Measurements from ENCODE around the gene DCANP1. TPM values are rescaled to one million over a fixed set of nuclear protein-coding genes. Genes with fewer than 3 reads are reported as not detected.
"Not testable (repeated sequence)": the region's sequence is repeated elsewhere in the genome, so short reads cannot be mapped to it uniquely, and the experiment has no call there.

Gene DCANP1
- total and polyA plus RNA-seq, 2 of the 13 experiments (the other 11 are each of a cell fraction or from before 2014, with no cell fraction given), result not detected

DNA sequence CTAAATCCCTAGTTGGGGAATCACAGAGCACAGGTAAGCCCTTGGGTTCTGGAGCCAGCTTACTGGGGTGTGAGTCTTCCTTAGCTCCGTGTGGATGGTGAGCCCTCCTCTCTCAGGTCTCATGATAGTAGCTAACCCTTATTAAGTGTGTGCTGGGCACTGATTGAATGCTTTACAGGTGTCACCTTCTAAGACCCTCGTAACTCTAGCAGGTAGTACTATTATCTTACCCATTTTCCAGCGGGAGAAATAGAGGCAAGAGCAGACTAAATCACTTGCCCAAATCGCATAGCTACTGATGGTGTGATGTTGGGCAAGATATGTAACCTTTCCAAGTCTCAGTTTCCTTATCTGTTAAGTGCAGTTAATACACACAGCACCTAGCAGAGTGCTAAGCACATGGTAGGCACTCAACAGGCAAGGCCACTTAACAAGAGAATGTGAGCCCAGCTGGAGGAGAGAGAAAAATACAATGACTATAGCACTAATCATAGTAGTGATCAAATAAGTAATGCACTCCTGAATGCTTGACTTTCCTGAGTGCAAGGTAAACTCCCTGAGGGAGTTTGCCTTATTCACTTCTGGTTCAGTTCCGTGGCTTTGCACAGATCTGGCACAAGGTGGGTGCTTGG, at the start of gene DCANP1 (continued):
- TF ChIP-seq ZSCAN12 (CRISPR knock-in tag; IDR thresholded peaks at IDR 0.05) (no peak), ZNF878 (CRISPR knock-in tag; IDR thresholded peaks at IDR 0.05) (no peak), CHD4 (IDR thresholded peaks at IDR 0.05; ENCODE audit: borderline replicate concordance, low read length) (no peak), JUN (CRISPR knock-in tag; IDR thresholded peaks at IDR 0.05) (no peak), ZNF563 (CRISPR knock-in tag; IDR thresholded peaks at IDR 0.05) (no peak), PCBP2 (optimal IDR thresholded peaks at IDR 0.05; ENCODE audit: low read depth, low read length, poor library complexity, severe bottlenecking) (no peak), MED13 (CRISPR knock-in tag; IDR thresholded peaks at IDR 0.05) (no peak)
- TF ChIP-seq, protein P1, sequence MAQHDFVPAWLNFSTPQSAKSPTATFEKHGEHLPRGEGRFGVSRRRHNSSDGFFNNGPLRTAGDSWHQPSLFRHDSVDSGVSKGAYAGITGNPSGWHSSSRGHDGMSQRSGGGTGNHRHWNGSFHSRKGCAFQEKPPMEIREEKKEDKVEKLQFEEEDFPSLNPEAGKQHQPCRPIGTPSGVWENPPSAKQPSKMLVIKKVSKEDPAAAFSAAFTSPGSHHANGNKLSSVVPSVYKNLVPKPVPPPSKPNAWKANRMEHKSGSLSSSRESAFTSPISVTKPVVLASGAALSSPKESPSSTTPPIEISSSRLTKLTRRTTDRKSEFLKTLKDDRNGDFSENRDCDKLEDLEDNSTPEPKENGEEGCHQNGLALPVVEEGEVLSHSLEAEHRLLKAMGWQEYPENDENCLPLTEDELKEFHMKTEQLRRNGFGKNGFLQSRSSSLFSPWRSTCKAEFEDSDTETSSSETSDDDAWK (CRISPR knock-in tag; IDR thresholded peaks at IDR 0.05), result no peak

DNA sequence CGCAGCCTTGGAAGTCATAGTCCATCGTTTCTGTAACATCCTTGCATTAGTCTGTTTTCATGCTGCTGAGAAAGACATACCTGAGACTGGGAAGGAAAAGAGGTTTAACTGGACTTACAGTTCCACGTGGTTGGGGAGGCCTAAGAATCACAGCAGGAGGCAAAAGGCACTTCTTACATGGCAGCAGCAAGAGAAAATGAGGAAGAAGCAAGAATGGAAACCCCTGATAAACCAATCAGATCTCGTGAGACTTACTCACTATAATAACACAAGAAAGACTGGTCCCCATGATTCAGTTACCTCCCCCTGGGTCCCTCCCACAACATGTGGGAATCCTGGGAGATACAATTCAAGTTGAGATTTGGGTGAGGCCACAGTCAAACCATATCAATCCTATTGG, 48.4 kb upstream of the DCANP1 start:
- H3K79me2 ChIP-seq (ENCODE audit: insufficient read depth, low read length); H3K27ac ChIP-seq (ENCODE audit: extremely low read length, insufficient read depth, low read length); intact Hi-C loops (cut with micrococcal nuclease; ENCODE audit: unreplicated experiment); H4K20me1 ChIP-seq (ENCODE audit: insufficient read depth, low read length); in situ Hi-C loops (cut with HindIII; ENCODE audit: extremely low pct_ligation_motif_present, low pct_unique_long_range_greater_than_20kb); BruUV-seq (replicated peaks); POLR2A ChIA-PET; FAIRE-seq; H3K9me3 ChIP-seq (ENCODE audit: low read length); ATAC-seq; H3K9ac ChIP-seq (ENCODE audit: insufficient read depth, low read depth, low read length); DNase-seq (ENCODE audit: low spot score); H3K36me3 ChIP-seq (replicated peaks in 1 of 2; ENCODE audit: control insufficient read depth in 1 of 2, insufficient read depth in 2 of 2, low read length in 2 of 2); H2AFZ ChIP-seq (ENCODE audit: low read length); H3K4me3 ChIP-seq (replicated peaks in 1 of 3; ENCODE audit: insufficient read depth in 1 of 3, low read depth in 2 of 3, low read length in 3 of 3); CTCF ChIA-PET (ENCODE audit: low intra/inter-chr PET ratio, low total read pairs); H3K4me2 ChIP-seq (ENCODE audit: low read depth, low read length): not testable (repeated sequence)
- Histone ChIP-seq H3K27me3 (ENCODE audit: control insufficient read depth in 1 of 2, insufficient read depth in 2 of 2, low read length in 2 of 2) (peaks cover 0 to 28% of the 10 kb centered on the region in 2 experiments; a peak in 3 of 5 replicates), H3K4me1 (ENCODE audit: insufficient read depth, low read length) (peaks cover 27% of the 10 kb centered on the region)
- WGBS (ENCODE audit: low lambda C conversion rate), result 40% methylated on average over 4 of the region's 4 CpGs

Data from HepG2 (cell line).